HT-29 (cell line): ENCODE measurements around the gene FES. TPM values are rescaled to one million over a fixed set of nuclear protein-coding genes. Genes with fewer than 3 reads are reported as not detected.
"Not testable (repeated sequence)": the region's sequence is repeated elsewhere in the genome, so short reads cannot be mapped to it uniquely, and the experiment has no call there.

ENCODE experiments used
- DNase-seq: peaks from one replicate; pipeline ENCODE4 v3.0.0-alpha.2; 2015; ENCODE audit warnings: low spot score
- total RNA-seq: library from RNA; depleted of rRNA; stranded (reverse); fragments of >200 nt; shearing (Covaris generic); gene quantifications from 2 replicates; pipeline ENCODE4 v1.2.3, GENCODE V29; 2014

The FES gene
- total RNA-seq, 1 experiment from 2014 or later = 0.43 TPM

GRCh38 chr15:90909449-90909848, 25.1 kb downstream of the FES start:
- not testable (repeated sequence) for DNase-seq

- no peak for DNase-seq
Observed at GRCh38 chr15:90909976-90910375, 25.7 kb downstream of the FES start.

DNA sequence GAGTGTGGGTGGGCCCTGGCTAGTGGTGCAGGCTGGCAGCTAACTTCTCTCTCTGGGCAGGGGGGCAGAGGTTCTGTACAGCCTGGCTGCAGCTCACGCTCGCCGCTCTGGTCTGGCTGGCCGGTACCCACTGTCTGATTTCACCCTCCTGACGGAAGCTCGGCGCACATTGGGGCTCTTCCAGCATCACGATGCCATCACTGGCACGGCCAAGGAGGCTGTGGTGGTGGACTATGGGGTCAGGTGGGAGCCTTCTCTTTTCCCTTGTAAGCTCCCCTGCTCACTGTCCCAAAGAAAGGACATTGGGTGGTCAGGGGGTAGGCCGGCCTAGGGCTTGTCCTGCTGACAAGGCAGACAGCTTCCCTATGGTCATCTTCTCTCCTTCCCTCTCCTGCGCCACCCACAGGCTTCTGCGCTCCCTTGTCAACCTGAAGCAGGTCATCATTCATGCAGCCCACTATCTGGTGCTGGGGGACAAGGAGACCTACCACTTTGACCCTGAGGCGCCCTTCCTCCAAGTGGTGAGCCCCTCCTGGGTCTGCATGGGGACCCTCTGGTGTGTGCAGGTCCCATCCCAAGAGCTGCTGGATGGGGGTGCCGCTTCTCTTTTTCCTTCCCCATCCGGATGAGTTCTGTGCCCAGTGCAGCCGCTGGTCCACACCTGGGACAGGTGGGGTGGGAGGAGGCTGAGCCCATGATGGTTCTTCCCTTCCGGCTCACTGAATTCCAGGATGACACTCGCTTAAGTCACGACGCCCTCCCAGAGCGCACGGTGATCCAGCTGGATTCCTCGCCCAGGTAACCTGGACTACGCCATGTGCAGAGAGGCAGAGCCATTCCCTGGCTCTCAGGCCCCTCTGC, 26.4 kb downstream of the FES start:
- no peak for DNase-seq

GRCh38 chr15:90911302-90911623, 27.0 kb downstream of the FES start:
- DNase-seq = no peak

DNA sequence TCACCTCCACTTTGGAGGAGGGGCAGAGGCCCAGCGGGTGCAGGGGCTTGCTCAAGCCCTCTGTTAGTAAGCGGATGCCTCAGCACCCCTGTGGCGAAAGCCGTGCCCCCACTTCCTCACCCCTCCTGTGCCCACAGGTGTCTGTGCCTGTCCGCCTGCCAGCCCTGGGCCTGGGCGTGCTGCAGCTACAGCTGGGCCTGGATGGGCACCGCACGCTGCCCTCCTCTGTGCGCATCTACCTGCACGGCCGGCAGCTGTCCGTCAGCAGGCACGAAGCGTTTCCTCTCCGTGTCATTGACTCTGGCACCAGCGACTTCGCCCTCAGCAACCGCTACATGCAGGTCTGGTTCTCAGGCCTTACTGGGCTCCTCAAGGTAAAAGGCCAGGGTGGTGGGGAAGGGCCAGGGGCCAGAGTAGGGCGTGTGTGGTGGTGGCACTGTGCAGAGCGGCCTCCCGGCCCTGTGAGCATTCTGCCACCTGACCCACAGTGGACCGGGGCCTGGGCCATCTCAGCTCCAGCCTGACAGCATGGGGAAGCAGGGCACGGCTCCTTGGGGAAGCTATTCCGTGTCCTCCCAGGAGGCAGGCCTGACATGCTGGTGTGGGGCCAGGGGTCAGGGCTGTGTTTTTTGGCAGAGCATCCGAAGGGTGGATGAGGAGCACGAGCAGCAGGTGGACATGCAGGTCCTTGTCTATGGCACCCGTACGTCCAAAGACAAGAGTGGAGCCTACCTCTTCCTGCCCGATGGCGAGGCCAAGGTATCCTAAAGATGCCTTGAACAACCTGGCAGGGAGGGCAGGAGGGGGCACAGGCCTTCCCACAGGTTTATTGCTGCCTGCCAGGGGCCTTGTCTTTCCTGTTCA, 27.8 kb downstream of the FES start:
- DNase-seq = no peak

DNA sequence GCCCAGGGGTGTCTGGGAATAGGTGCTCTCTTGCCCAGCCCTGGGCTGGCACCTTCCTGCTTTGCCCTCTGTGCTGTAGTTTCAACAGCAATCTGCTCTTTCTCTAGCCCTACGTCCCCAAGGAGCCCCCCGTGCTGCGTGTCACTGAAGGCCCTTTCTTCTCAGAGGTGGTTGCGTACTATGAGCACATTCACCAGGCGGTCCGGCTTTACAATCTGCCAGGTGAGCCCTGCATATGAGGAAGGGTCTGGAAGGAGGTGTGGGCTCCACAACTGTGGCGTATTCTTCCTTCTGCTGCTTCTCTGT, 28.4 kb downstream of the FES start:
- no peak for DNase-seq

DNA sequence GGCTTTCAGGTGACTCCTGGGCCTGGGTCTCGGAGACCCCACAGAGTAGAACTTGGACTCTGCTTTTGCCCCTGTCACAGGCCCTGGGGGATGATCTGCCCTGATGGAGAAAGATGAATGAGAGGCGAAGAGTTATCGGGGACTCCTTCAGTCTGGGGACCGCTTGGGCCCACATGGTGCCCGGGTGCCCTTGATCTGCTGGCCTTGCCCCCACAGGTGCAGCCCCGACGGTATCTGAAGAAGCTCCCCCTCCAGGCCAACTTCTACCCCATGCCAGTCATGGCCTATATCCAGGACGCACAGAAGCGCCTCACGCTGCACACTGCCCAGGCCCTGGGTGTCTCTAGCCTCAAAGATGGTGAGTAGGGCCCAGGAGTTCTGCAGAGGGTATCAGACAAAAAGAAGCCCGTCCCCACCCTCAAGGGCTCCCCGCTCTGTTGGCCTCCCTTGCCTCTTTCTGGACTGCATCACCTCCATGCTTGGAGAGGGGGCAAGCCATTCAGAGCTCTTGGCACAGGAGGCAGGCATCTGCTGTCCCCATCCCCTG, 29.2 kb downstream of the FES start:
- DNase-seq = no peak

GRCh38 chr15:90914305-90915080, 30.2 kb downstream of the FES start:
- DNase-seq = no peak

DNA sequence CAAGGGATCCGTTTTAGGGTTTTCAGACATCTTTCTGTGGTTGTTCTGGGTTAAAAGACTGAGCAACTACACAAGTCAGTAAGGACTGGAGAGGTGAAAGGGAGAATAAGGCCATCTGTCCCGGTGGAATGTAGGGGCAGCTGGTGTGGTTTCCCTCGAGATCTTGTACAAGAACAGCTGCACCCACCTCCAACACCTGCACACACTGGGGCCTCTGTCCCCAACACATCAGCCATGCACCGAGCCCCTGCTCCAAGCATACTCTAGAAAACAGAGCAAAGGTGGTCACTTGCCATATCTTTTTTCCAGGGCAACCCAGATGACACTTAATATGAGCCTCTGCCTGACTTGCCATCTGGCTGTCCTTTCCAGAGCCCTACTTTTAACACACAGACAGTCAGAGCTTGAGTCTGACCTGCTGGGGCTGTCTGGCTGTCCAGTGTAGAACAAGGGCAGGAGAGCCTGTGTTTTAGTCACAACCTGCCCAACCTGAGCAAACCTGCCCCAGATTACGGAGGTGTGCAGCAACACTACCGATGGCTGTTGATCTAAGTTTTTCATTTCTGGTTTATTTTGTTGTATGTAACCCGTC, 31.0 kb downstream of the FES start:
- DNase-seq = no peak

- DNase-seq = no peak
Observed at GRCh38 chr15:90915808-90916440, 31.6 kb downstream of the FES start.

DNA sequence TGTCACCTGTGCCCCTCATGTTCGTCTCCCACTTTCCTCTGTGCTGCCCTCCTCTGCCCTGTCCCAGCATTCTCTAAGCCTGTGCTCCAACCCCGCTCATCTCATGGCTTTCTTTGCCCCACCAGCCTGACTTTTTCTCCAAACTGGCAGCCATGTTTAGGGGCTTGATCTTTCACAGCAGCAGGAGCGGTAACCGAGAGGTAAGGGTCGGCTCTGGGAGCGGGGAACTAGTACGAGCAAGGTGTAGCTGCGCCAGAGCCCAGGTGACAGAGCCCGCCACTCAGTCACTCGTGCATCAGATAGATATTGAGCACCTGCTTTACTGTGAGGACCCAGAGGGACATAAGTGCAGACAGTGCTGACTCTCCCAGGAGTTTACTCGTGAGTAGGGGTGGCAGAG, 32.2 kb downstream of the FES start:
- DNase-seq = no peak

- no peak for DNase-seq
Observed at GRCh38 chr15:90917569-90917968, 33.3 kb downstream of the FES start.

DNA sequence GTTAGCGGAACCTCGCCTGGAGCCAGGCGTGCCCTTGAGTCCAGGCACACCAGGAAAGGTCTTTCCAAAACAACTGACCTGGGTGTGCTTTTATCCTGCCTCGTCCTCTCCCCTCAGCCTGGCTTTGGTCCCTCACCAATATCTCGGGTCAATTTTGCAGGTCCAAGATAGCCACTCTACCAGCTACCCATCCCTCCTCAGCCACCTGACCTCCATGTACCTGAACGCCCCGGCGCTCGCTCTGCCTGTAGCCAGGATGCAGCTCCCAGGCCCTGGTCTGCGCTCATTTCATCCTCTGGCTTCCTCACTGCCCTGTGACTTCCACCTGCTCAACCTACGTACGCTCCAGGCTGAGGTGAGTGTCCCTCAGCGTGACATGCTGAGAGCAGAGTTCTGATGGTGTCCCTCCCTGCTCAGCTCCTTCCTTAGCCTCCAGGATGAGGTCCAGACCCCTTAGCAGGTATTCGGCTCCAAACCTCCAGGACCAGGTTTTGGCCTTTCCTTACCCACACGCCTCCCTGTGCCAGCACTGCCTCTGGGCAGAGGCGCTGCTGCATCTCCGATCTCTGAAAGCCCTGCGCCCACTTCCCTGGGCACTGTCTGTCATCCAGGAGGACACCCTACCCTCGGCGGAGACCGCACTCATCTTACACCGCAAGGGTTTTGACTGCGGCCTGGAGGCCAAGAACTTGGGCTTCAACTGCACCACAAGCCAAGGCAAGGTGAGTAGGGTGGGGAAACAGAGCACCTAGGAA, 33.9 kb downstream of the FES start:
- no peak for DNase-seq

GRCh38 chr15:90918835-90919234, 34.5 kb downstream of the FES start:
- DNase-seq = no peak

- DNase-seq = no peak
Observed at GRCh38 chr15:90921887-90922286, 37.6 kb downstream of the FES start.

DNA sequence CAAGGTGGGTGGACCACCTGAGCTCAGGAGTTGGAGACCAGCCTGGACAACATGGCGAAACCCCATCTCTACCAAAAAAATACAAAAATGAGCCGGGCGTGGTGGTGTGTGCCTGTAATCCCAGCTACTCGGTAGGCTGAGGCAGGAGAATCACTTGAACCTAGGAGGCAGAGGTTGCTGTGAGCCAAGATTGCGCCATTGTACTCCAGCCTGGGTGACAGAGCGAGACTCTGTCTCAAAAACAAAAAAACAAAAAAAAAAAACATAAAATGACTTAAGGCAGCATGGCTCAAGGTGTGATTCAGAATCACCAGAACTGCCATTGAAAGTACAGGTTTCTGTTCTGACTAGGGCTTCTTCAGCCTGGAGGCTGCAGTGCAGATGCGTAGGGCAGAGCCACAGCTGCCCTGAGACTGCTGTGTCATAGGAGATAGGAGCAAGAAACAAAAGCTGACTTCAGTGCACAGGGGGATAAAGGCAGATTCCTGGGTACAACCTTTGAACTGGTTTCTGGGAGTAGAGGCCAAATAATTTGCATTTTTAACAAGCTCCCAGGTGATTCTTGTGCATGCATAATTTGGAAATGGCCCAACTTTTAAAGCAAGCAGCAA, 38.5 kb downstream of the FES start:
- not testable (repeated sequence) for DNase-seq

- DNase-seq = no peak
Observed at GRCh38 chr15:90924375-90924774, 40.1 kb downstream of the FES start.

DNA sequence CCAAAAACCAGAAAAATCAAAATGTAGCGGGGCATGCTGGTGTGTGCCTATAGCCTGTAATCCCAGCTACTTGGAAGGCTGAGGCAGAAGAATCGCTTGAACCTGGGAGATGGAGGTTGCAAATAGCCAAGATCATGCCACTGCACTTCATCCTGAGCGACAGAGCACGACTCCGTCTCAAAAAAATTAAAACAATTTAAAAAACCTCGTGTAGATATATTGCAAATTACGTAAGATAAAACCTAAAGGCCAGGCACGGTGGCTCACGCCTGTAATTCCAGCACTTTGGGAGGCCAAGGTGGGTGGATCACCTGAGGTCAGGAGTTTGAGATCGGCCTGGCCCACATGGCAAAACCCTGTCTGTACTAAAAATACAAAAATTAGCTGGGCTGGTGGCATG, 42.5 kb downstream of the FES start:
- DNase-seq = not testable (repeated sequence)

GRCh38 chr15:90928106-90928505, 43.8 kb downstream of the FES start:
- not testable (repeated sequence) for DNase-seq
